HepG2 (cell line): ENCODE data around the gene EGR4. TPM values are rescaled to one million over a fixed set of nuclear protein-coding genes. Genes with fewer than 3 reads are reported as not detected.

Experiments used
- ETV5 ChIP-seq: IDR thresholded peaks from 2 replicates; pipeline ENCODE4 v1.6.1; 2018; ENCODE audit warnings: missing biosample characterization, missing genetic modification reagents, inconsistent platforms, borderline replicate concordance
- FOXM1 ChIP-seq: sonication (generic); formaldehyde crosslinking; IDR thresholded peaks from 2 replicates; pipeline ENCODE4 v1.5.0; 2020; ENCODE audit warnings: missing genetic modification reagents
- HDAC6 ChIP-seq: fragments of 200-600 bp; sonication (generic); IDR thresholded peaks from 2 replicates; pipeline ENCODE4 v1.7.0; 2017; ENCODE audit warnings: mild to moderate bottlenecking, antibody characterized with exemption, low read length, low read depth
- HOXD1 ChIP-seq: sonication (generic); formaldehyde crosslinking; IDR thresholded peaks from 2 replicates; pipeline ENCODE4 v1.5.0; 2020; ENCODE audit warnings: missing genetic modification reagents
- ISL2 ChIP-seq: sonication (generic); formaldehyde crosslinking; IDR thresholded peaks from 2 replicates; pipeline ENCODE4 v1.5.0; 2020; ENCODE audit warnings: missing genetic modification reagents
- KDM2A ChIP-seq: sonication (generic); formaldehyde crosslinking; IDR thresholded peaks from 2 replicates; pipeline ENCODE4 v1.4.0; 2020; ENCODE audit warnings: low read depth, missing genetic modification reagents, borderline replicate concordance
- KLF12 ChIP-seq: sonication (generic); formaldehyde crosslinking; IDR thresholded peaks from 2 replicates; pipeline ENCODE4 v1.4.0; 2020; ENCODE audit warnings: missing genetic modification reagents, borderline replicate concordance
- MEIS2 ChIP-seq: sonication (generic); formaldehyde crosslinking; IDR thresholded peaks from 2 replicates; pipeline ENCODE4 v1.9.0; 2021; ENCODE audit warnings: mild to moderate bottlenecking, missing genetic modification reagents
- PHB2 ChIP-seq: fragments of 450-650 bp; IDR thresholded peaks from 2 replicates; pipeline ENCODE4 v1.6.1; 2018; ENCODE audit not compliant: partially characterized antibody
- POLR2AphosphoS5 ChIP-seq: IDR thresholded peaks from 2 replicates; pipeline ENCODE4 v1.6.1; 2012; ENCODE audit warnings: low read depth, low read length
- SIN3A ChIP-seq: IDR thresholded peaks from 2 replicates; pipeline ENCODE4 v1.6.1; 2011; ENCODE audit warnings: low read depth, mild to moderate bottlenecking, control low read depth, low read length, borderline replicate concordance
- SNRNP70 ChIP-seq: fragments of 200-400 bp; formaldehyde crosslinking; IDR thresholded peaks from 2 replicates; pipeline ENCODE4 v1.6.1; 2017; ENCODE audit warnings: mild to moderate bottlenecking, low read depth, low read length, moderate library complexity
- SRF ChIP-seq: IDR thresholded peaks from 2 replicates; pipeline ENCODE4 v1.6.1; 2011; ENCODE audit warnings: mild to moderate bottlenecking, low read depth, low read length, moderate library complexity
- SRSF4 ChIP-seq: fragments of 200-400 bp; formaldehyde crosslinking; IDR thresholded peaks from one replicate; pipeline ENCODE4 v1.6.1; 2018; ENCODE audit warnings: mild to moderate bottlenecking, low read depth, low read length, moderate library complexity; ENCODE audit not compliant: poor library complexity, severe bottlenecking
- STAG1 ChIP-seq: sonication (generic); formaldehyde crosslinking; IDR thresholded peaks from 2 replicates; pipeline ENCODE4 v1.4.0; 2020; ENCODE audit warnings: missing genetic modification reagents
- TARDBP ChIP-seq: sonication (generic); formaldehyde crosslinking; IDR thresholded peaks from 2 replicates; pipeline ENCODE4 v1.8.0; 2022; ENCODE audit warnings: mild to moderate bottlenecking, missing genetic modification reagents
- TBX2 ChIP-seq: sonication (generic); formaldehyde crosslinking; IDR thresholded peaks from 2 replicates; pipeline ENCODE4 v1.5.0; 2020; ENCODE audit warnings: missing genetic modification reagents, mild to moderate bottlenecking, borderline replicate concordance
- ZBTB21 ChIP-seq: sonication (generic); formaldehyde crosslinking; IDR thresholded peaks from 2 replicates; pipeline ENCODE4 v1.4.0; 2020; ENCODE audit warnings: missing genetic modification reagents
- ZNF713 ChIP-seq: sonication (generic); formaldehyde crosslinking; IDR thresholded peaks from 2 replicates; pipeline ENCODE4 v1.4.0; 2020; ENCODE audit warnings: mild to moderate bottlenecking, missing genetic modification reagents
- polyA plus RNA-seq, 8 experiments: library from polyadenylated mRNA; depleted of rRNA in 3 of 8; stranded (reverse) in 7 of 8; unstranded in 1 of 8; fragments of >200 nt; fragmentation: Illumina TruSeq in 4 of 8; extraction: Trizol in 4 of 8; gene quantifications; 2 replicates each; pipeline versions ENCODE4 v1.2.1 to v1.2.3, GENCODE V29; 2011 to 2016; ENCODE audit warnings: low read depth in 4 of 8, missing spikeins in 1 of 8, mixed read lengths in 1 of 8; ENCODE audit not compliant: insufficient read depth in 1 of 8
- total RNA-seq, 5 experiments: library from RNA; depleted of rRNA; stranded (reverse); fragments of >200 nt; fragmentation: Illumina TruSeq; extraction: Trizol; gene quantifications; 2 replicates each; pipeline ENCODE4 v1.2.3, GENCODE V29; 2016; ENCODE audit warnings: low read depth in 1 of 5
- TF ChIP-seq, protein P1 (sequence below): sonication (generic); formaldehyde crosslinking; IDR thresholded peaks from 2 replicates; pipeline ENCODE4 v1.5.0; 2020; ENCODE audit warnings: missing genetic modification reagents
- TF ChIP-seq, protein P2 (sequence below): sonication (generic); formaldehyde crosslinking; IDR thresholded peaks from 2 replicates; pipeline ENCODE4 v1.8.0; 2022; ENCODE audit warnings: mild to moderate bottlenecking, missing genetic modification reagents; ENCODE audit not compliant: insufficient replicate concordance
- TF ChIP-seq, protein P3 (sequence below): sonication (generic); formaldehyde crosslinking; IDR thresholded peaks from 2 replicates; pipeline ENCODE4 v1.5.0; 2020; ENCODE audit warnings: mild to moderate bottlenecking, missing genetic modification reagents
- TF ChIP-seq, protein P4 (sequence below): IDR thresholded peaks from 2 replicates; pipeline ENCODE4 v1.6.1; 2016; ENCODE audit warnings: missing biosample characterization, missing genetic modification reagents, low read depth
- TF ChIP-seq, protein P5 (sequence below): sonication (generic); formaldehyde crosslinking; IDR thresholded peaks from 2 replicates; pipeline ENCODE4 v1.4.0; 2020; ENCODE audit warnings: mild to moderate bottlenecking, low read depth, missing genetic modification reagents

EGR4 gene
- total and polyA plus RNA-seq, 2 of the 13 experiments (the other 11 are each of a cell fraction or from before 2014, with no cell fraction given), result not detected

DNA sequence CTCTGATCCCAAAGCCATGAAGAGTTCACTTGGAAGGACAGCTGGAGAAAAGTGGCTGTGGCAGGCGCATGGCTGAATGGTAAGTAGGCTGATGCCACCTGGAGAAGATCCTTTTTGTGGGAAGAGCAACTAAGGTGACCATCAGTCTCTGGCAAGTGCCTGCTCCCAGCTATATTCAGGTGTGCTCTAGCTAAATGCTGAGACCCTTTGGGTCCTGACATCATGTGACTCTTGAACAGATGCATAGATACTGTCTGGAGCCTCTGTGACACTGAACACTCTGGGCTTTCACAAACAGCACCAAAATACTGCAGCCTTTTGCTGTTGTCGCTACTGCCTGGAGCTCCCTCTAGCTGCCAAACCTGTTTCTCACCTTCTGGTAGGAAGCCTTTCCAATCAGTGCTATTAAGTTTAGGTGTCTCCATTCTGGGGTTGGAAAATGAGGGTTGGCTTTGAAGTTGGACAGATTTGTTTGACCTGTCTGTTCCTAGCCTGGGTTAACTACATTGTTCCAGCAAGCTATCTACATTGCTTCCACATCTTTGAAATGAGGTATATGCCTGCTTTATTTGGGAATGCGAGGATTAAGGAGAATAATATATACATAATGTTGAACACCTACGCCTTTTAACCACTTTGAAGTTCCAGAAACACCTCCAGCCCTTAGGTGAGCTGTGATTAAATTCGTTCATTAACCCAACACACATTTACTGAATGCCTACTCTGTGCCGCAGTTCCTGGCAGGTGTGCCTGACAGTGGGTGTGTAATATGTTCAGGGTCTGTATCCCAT, 3.1 kb downstream of the EGR4 start (continued):
- TF ChIP-seq SIN3A, result no peak
- TF ChIP-seq KDM2A (CRISPR knock-in tag), result no peak
- TF ChIP-seq TBX2 (CRISPR knock-in tag), result no peak
- TF ChIP-seq, protein P1, sequence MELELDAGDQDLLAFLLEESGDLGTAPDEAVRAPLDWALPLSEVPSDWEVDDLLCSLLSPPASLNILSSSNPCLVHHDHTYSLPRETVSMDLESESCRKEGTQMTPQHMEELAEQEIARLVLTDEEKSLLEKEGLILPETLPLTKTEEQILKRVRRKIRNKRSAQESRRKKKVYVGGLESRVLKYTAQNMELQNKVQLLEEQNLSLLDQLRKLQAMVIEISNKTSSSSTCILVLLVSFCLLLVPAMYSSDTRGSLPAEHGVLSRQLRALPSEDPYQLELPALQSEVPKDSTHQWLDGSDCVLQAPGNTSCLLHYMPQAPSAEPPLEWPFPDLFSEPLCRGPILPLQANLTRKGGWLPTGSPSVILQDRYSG, result no peak
- TF ChIP-seq MEIS2 (CRISPR knock-in tag), result 0 out of 2 replicates have a peak, but pooled peaks have one; percentile 27
- TF ChIP-seq, protein P2, sequence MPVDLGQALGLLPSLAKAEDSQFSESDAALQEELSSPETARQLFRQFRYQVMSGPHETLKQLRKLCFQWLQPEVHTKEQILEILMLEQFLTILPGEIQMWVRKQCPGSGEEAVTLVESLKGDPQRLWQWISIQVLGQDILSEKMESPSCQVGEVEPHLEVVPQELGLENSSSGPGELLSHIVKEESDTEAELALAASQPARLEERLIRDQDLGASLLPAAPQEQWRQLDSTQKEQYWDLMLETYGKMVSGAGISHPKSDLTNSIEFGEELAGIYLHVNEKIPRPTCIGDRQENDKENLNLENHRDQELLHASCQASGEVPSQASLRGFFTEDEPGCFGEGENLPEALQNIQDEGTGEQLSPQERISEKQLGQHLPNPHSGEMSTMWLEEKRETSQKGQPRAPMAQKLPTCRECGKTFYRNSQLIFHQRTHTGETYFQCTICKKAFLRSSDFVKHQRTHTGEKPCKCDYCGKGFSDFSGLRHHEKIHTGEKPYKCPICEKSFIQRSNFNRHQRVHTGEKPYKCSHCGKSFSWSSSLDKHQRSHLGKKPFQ (CRISPR knock-in tag), result no peak
- no peak for TF ChIP-seq SRF
- TF ChIP-seq ETV5, result no peak
- TF ChIP-seq, protein P3, sequence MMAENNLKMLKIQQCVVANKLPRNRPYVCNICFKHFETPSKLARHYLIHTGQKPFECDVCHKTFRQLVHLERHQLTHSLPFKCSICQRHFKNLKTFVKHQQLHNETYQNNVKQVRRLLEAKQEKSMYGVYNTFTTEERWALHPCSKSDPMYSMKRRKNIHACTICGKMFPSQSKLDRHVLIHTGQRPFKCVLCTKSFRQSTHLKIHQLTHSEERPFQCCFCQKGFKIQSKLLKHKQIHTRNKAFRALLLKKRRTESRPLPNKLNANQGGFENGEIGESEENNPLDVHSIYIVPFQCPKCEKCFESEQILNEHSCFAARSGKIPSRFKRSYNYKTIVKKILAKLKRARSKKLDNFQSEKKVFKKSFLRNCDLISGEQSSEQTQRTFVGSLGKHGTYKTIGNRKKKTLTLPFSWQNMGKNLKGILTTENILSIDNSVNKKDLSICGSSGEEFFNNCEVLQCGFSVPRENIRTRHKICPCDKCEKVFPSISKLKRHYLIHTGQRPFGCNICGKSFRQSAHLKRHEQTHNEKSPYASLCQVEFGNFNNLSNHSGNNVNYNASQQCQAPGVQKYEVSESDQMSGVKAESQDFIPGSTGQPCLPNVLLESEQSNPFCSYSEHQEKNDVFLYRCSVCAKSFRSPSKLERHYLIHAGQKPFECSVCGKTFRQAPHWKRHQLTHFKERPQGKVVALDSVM, result no peak
- TF ChIP-seq, protein P4, sequence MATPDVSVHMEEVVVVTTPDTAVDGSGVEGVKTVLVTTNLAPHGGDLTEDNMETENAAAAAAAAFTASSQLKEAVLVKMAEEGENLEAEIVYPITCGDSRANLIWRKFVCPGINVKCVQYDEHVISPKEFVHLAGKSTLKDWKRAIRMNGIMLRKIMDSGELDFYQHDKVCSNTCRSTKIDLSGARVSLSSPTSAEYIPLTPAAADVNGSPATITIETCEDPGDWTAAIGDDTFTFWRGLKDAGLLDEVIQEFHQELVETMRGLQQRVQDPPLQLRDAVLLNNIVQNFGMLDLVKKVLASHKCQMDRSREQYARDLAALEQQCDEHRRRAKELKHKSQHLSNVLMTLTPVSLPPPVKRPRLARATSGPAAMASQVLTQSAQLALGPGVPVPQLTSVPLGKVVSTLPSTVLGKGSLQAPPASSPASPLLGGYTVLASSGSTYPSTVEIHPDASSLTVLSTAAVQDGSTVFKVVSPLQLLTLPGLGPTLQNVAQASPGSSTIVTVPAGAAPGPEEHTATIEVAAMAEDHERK, result no peak
- TF ChIP-seq PHB2, result no peak
- no peak for TF ChIP-seq SRSF4
- TF ChIP-seq ISL2 (CRISPR knock-in tag), result no peak
- no peak for TF ChIP-seq ZBTB21
- 0 out of 2 replicates have a peak, but pooled peaks have one; percentile 28 for TF ChIP-seq TARDBP (CRISPR knock-in tag)
- no peak for TF ChIP-seq KLF12 (CRISPR knock-in tag)
- TF ChIP-seq STAG1, result peak; percentile 66
- TF ChIP-seq FOXM1, result no peak
- no peak for TF ChIP-seq POLR2AphosphoS5
- TF ChIP-seq SNRNP70, result no peak
- TF ChIP-seq, protein P5, sequence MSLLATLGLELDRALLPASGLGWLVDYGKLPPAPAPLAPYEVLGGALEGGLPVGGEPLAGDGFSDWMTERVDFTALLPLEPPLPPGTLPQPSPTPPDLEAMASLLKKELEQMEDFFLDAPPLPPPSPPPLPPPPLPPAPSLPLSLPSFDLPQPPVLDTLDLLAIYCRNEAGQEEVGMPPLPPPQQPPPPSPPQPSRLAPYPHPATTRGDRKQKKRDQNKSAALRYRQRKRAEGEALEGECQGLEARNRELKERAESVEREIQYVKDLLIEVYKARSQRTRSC, result no peak
- TF ChIP-seq HOXD1 (CRISPR knock-in tag), result no peak
- no peak for TF ChIP-seq HDAC6
- TF ChIP-seq ZNF713 (CRISPR knock-in tag), result no peak
